K562 (cell line): ENCODE data around the gene SCLY.

Experiments
- CTCF ChIP-seq, 3 experiments: IDR thresholded peaks in 2 of 3; conservative IDR thresholded peaks in 1 of 3; 2 replicates each; pipeline ENCODE4 v1.5.1; 2011 to 2012; ENCODE audit warnings: low read length in 3 of 3, mild to moderate bottlenecking in 3 of 3, control low read depth in 2 of 3, improper control_type of control experiment in 1 of 3, inconsistent platforms in 1 of 3, low read depth in 1 of 3, mixed read lengths in 1 of 3, moderate library complexity in 1 of 3; ENCODE audit not compliant: insufficient read depth in 2 of 3
- NFE2L1 ChIP-seq: fragments of 450-650 bp; IDR thresholded peaks from 2 replicates; pipeline ENCODE4 v1.6.1; 2016; ENCODE audit warnings: missing genetic modification characterization, low read depth, mild to moderate bottlenecking, missing compliant biosample characterization, moderate library complexity, borderline replicate concordance
- POLR2AphosphoS5 ChIP-seq: IDR thresholded peaks from 2 replicates; pipeline ENCODE4 v1.6.1; 2011; ENCODE audit warnings: mild to moderate bottlenecking, low read depth, low read length, moderate library complexity; ENCODE audit not compliant: control insufficient read depth, insufficient read depth
- RAD51 ChIP-seq: fragments of 450-650 bp; IDR thresholded peaks from 2 replicates; pipeline ENCODE4 v1.7.1; 2016; ENCODE audit warnings: low read depth, mild to moderate bottlenecking, borderline replicate concordance
- RNF2 ChIP-seq: sonication (generic); IDR thresholded peaks from 2 replicates; pipeline ENCODE4 v1.6.1; 2016
- ZC3H4 ChIP-seq: sonication (generic); formaldehyde crosslinking; IDR thresholded peaks from 2 replicates; pipeline ENCODE4 v1.9.0; 2021; ENCODE audit warnings: missing genetic modification reagents, borderline replicate concordance

GRCh38 chr2:238066218-238066617 lies 5.4 kb downstream of the SCLY start:
- no peak for TF ChIP-seq RAD51
- no peak for TF ChIP-seq CTCF (IDR thresholded peaks at IDR 0.05 in 2 of 3, conservative IDR thresholded peaks at IDR 0.05 in 1 of 3; ENCODE audit: insufficient read depth in 2 of 3, low read depth in 1 of 3, low read length in 3 of 3)
- no peak for TF ChIP-seq ZC3H4 (CRISPR knock-in tag)
- TF ChIP-seq NFE2L1 (tag): no peak
- no peak for TF ChIP-seq POLR2AphosphoS5
- no peak for TF ChIP-seq RNF2
